Caki2 (cell line): ENCODE data around the gene GABBR2. TPM values are rescaled to one million over a fixed set of nuclear protein-coding genes. Genes with fewer than 3 reads are reported as not detected.
"Not testable (repeated sequence)": the region's sequence is repeated elsewhere in the genome, so short reads cannot be mapped to it uniquely, and the experiment has no call there.

Experiments
- DNase-seq: peaks from one replicate; pipeline ENCODE4 v3.0.0-alpha.2; 2015; ENCODE audit warnings: low read depth
- in situ Hi-C: cut with HindIII; loops from 2 replicates; pipeline ENCODE4 v1.10.0; 2016; ENCODE audit warnings: low sequenced_read_pairs, low pct_unique_long_range_greater_than_20kb, mixed read lengths
- total RNA-seq: library from RNA; depleted of rRNA; stranded (reverse); fragments of >200 nt; shearing (Covaris generic); gene quantifications from 2 replicates; pipeline ENCODE4 v1.2.3, GENCODE V29; 2014; ENCODE audit warnings: low replicate concordance

Gene GABBR2
- total RNA-seq, 1 experiment from 2014 or later = 0.61 TPM

GRCh38 chr9:98609646-98610045, 99.1 kb downstream of the GABBR2 start:
- in situ Hi-C loops = no loop called here
- no peak for DNase-seq

- in situ Hi-C loops = no loop called here
Observed at GRCh38 chr9:98607787-98608186, 100.9 kb downstream of the GABBR2 start.

GRCh38 chr9:98607152-98607551, 101.6 kb downstream of the GABBR2 start:
- in situ Hi-C loops = no loop called here
- no peak for DNase-seq

More at GRCh38 chr9:98607787-98608186, 100.9 kb downstream of the GABBR2 start:
- DNase-seq = no peak

- DNase-seq = no peak
- in situ Hi-C loops = no loop called here
Observed at GRCh38 chr9:98606730-98607129, 102.0 kb downstream of the GABBR2 start.

GRCh38 chr9:98605116-98605515, 103.6 kb downstream of the GABBR2 start:
- DNase-seq = no peak
- in situ Hi-C loops = no loop called here

GRCh38 chr9:98603821-98604383, 104.8 kb downstream of the GABBR2 start:
- in situ Hi-C loops = no loop called here
- DNase-seq = no peak

GRCh38 chr9:98602839-98603500, 105.8 kb downstream of the GABBR2 start:
- DNase-seq = no peak
- in situ Hi-C loops = no loop called here

- in situ Hi-C loops = no loop called here
- no peak for DNase-seq
Observed at GRCh38 chr9:98600631-98601030, 108.1 kb downstream of the GABBR2 start.

- in situ Hi-C loops = no loop called here
- DNase-seq = no peak
Observed at GRCh38 chr9:98599566-98600216, 109.0 kb downstream of the GABBR2 start.

- in situ Hi-C loops = no loop called here
- no peak for DNase-seq
Observed at GRCh38 chr9:98598861-98599260, 109.9 kb downstream of the GABBR2 start.

- DNase-seq = no peak
Observed at GRCh38 chr9:98597236-98597771, 111.4 kb downstream of the GABBR2 start.

GRCh38 chr9:98596486-98596885, 112.2 kb downstream of the GABBR2 start:
- in situ Hi-C loops = no loop called here
- DNase-seq = no peak

More at GRCh38 chr9:98597236-98597771, 111.4 kb downstream of the GABBR2 start:
- in situ Hi-C loops = no loop called here

- in situ Hi-C loops = no loop called here
- no peak for DNase-seq
Observed at GRCh38 chr9:98594546-98595160, 114.1 kb downstream of the GABBR2 start.

GRCh38 chr9:98593354-98594253, 115.1 kb downstream of the GABBR2 start:
- no peak for DNase-seq
- in situ Hi-C loops = no loop called here

- in situ Hi-C loops = no loop called here
- no peak for DNase-seq
Observed at GRCh38 chr9:98591696-98592095, 117.0 kb downstream of the GABBR2 start.

GRCh38 chr9:98590101-98590500, 118.6 kb downstream of the GABBR2 start:
- in situ Hi-C loops = no loop called here
- no peak for DNase-seq

GRCh38 chr9:98589102-98589501, 119.6 kb downstream of the GABBR2 start:
- DNase-seq = no peak
- in situ Hi-C loops = no loop called here

GRCh38 chr9:98584853-98585438, 123.8 kb downstream of the GABBR2 start:
- DNase-seq, in situ Hi-C loops: not testable (repeated sequence)
